ENCODE results near the gene FOXP2.

GRCh38 chr7:114648680-114649079 lies 234.1 kb downstream of the FOXP2 start:
- TF ChIP-seq ZNF416 (CRISPR knock-in tag; IDR thresholded peaks at IDR 0.05), result no peak
- no peak for TF ChIP-seq CTCF (IDR thresholded peaks at IDR 0.05)
- TF ChIP-seq ARID4B (CRISPR knock-in tag; IDR thresholded peaks at IDR 0.05; ENCODE audit: borderline replicate concordance), result no peak
- no peak for TF ChIP-seq FOXJ3 (CRISPR knock-in tag; IDR thresholded peaks at IDR 0.05; ENCODE audit: borderline replicate concordance)
- no peak for TF ChIP-seq E2F4 (CRISPR knock-in tag; IDR thresholded peaks at IDR 0.05; ENCODE audit: borderline replicate concordance, low read depth)
- no peak for TF ChIP-seq TCF7 (CRISPR knock-in tag; IDR thresholded peaks at IDR 0.05; ENCODE audit: low read depth)
- no peak for TF ChIP-seq ZNF121 (CRISPR knock-in tag; IDR thresholded peaks at IDR 0.05)
- no peak for TF ChIP-seq JUN (CRISPR knock-in tag; IDR thresholded peaks at IDR 0.05)
- no peak for TF ChIP-seq SMAD4 (CRISPR knock-in tag; IDR thresholded peaks at IDR 0.05)
- TF ChIP-seq STAT6 (CRISPR knock-in tag; conservative IDR thresholded peaks at IDR 0.05; ENCODE audit: low read depth), result no peak

Data from WTC11 (cell line).